ENCODE measurements around the gene DSCAM.
A peak's percentile ranks its signal among the peaks of the same experiment; 100 is the strongest.

DSCAM gene

GRCh38 chr21:40471103-40471502 lies 375.9 kb downstream of the DSCAM start:
- no peaks in the 10 kb centered on the region for H3K9me3 ChIP-seq (replicated peaks in 1 of 11)
- TF ChIP-seq Cebpa-rat (IDR thresholded peaks at IDR 0.05) = no peak
- H4K20me1 ChIP-seq = no peaks in the 10 kb centered on the region
- H3K9ac ChIP-seq = no peak overlapping the region
- no peak overlapping the region for H3K27ac ChIP-seq
- H3K4me3 ChIP-seq = no peak overlapping the region
- peak overlapping the region in 10 of 11 experiments; percentile 8 to 80 (median 36); a peak in 17 of 22 replicates for H3K4me2 ChIP-seq
- peaks cover 6 to 16% (median 8%) of the 10 kb centered on the region in 10 experiments; a peak in 18 of 20 replicates for H3K4me1 ChIP-seq
- no peaks in the 10 kb centered on the region for H3K27me3 ChIP-seq
- H3K36me3 ChIP-seq = no peaks in the 10 kb centered on the region

GRCh38 chr21:40466893-40467483 lies 380.0 kb downstream of the DSCAM start:
- H3K4me2 ChIP-seq = no peak overlapping the region
- no peak overlapping the region for H3K4me3 ChIP-seq
- H3K27ac ChIP-seq = no peak overlapping the region
- H3K9ac ChIP-seq = no peak overlapping the region
- H3K27me3 ChIP-seq = no peaks in the 10 kb centered on the region
- H4K20me1 ChIP-seq = no peaks in the 10 kb centered on the region
- H3K4me1 ChIP-seq = peaks cover 6 to 16% (median 8%) of the 10 kb centered on the region in 10 experiments; a peak in 18 of 20 replicates
- H3K36me3 ChIP-seq = no peaks in the 10 kb centered on the region
- TF ChIP-seq Cebpa-rat (IDR thresholded peaks at IDR 0.05) = no peak
- H3K9me3 ChIP-seq (replicated peaks in 1 of 11) = no peaks in the 10 kb centered on the region

- Histone ChIP-seq H3K4me1 (peaks cover 0 to 4% (median 0%) of the 10 kb centered on the region in 10 experiments; a peak in 6 of 20 replicates), H3K4me3 (no peak overlapping the region), H4K20me1 (no peaks in the 10 kb centered on the region), H3K27ac (no peak overlapping the region), H3K27me3 (no peaks in the 10 kb centered on the region), H3K9ac (no peak overlapping the region), H3K4me2 (no peak overlapping the region), H3K9me3 (replicated peaks in 1 of 11) (no peaks in the 10 kb centered on the region), H3K36me3 (no peaks in the 10 kb centered on the region)
- no peak for TF ChIP-seq Cebpa-rat (IDR thresholded peaks at IDR 0.05)
Measured at GRCh38 chr21:40465382-40465781, 381.6 kb downstream of the DSCAM start.

- Histone ChIP-seq H3K27me3 (no peaks in the 10 kb centered on the region), H3K27ac (no peak overlapping the region), H3K9me3 (replicated peaks in 1 of 11) (no peaks in the 10 kb centered on the region), H3K4me2 (no peak overlapping the region), H3K4me3 (no peak overlapping the region), H3K36me3 (no peaks in the 10 kb centered on the region), H4K20me1 (no peaks in the 10 kb centered on the region), H3K9ac (no peak overlapping the region), H3K4me1 (no peaks in the 10 kb centered on the region)
- TF ChIP-seq Cebpa-rat (IDR thresholded peaks at IDR 0.05) = no peak
Measured at GRCh38 chr21:40463176-40463575, 383.8 kb downstream of the DSCAM start.

- Histone ChIP-seq H4K20me1 (no peaks in the 10 kb centered on the region), H3K4me3 (no peak overlapping the region), H3K4me1 (no peaks in the 10 kb centered on the region), H3K9me3 (replicated peaks in 1 of 11) (no peaks in the 10 kb centered on the region), H3K9ac (no peak overlapping the region), H3K4me2 (no peak overlapping the region), H3K27me3 (no peaks in the 10 kb centered on the region), H3K27ac (no peak overlapping the region), H3K36me3 (no peaks in the 10 kb centered on the region)
- TF ChIP-seq Cebpa-rat (IDR thresholded peaks at IDR 0.05) = no peak
Measured at GRCh38 chr21:40461008-40461407, 385.9 kb downstream of the DSCAM start.

GRCh38 chr21:40457741-40458140 lies 389.2 kb downstream of the DSCAM start:
- Histone ChIP-seq H3K4me3 (no peak overlapping the region), H3K27me3 (no peaks in the 10 kb centered on the region), H4K20me1 (no peaks in the 10 kb centered on the region), H3K4me2 (no peak overlapping the region), H3K9ac (no peak overlapping the region), H3K9me3 (replicated peaks in 1 of 11) (no peaks in the 10 kb centered on the region), H3K4me1 (no peaks in the 10 kb centered on the region), H3K27ac (no peak overlapping the region), H3K36me3 (no peaks in the 10 kb centered on the region)
- no peak for TF ChIP-seq Cebpa-rat (IDR thresholded peaks at IDR 0.05)

- Histone ChIP-seq H3K27me3 (no peaks in the 10 kb centered on the region), H4K20me1 (no peaks in the 10 kb centered on the region), H3K9ac (no peak overlapping the region)
Measured at GRCh38 chr21:40454057-40454456, 392.9 kb downstream of the DSCAM start.

GRCh38 chr21:40453183-40453582 lies 393.8 kb downstream of the DSCAM start:
- Histone ChIP-seq H3K4me1 (no peaks in the 10 kb centered on the region), H3K9ac (no peak overlapping the region), H3K4me3 (no peak overlapping the region), H3K4me2 (no peak overlapping the region), H3K9me3 (replicated peaks in 1 of 11) (no peaks in the 10 kb centered on the region), H3K27me3 (no peaks in the 10 kb centered on the region), H3K27ac (no peak overlapping the region), H3K36me3 (no peaks in the 10 kb centered on the region), H4K20me1 (no peaks in the 10 kb centered on the region)
- TF ChIP-seq Cebpa-rat (IDR thresholded peaks at IDR 0.05) = no peak

More at GRCh38 chr21:40454057-40454456, 392.9 kb downstream of the DSCAM start:
- no peak for TF ChIP-seq Cebpa-rat (IDR thresholded peaks at IDR 0.05)
- no peak overlapping the region for H3K27ac ChIP-seq
- H3K9me3 ChIP-seq (replicated peaks in 1 of 11) = no peaks in the 10 kb centered on the region
- no peak overlapping the region for H3K4me3 ChIP-seq
- H3K4me2 ChIP-seq = no peak overlapping the region
- no peaks in the 10 kb centered on the region for H3K4me1 ChIP-seq
- no peaks in the 10 kb centered on the region for H3K36me3 ChIP-seq

- no peak for TF ChIP-seq Cebpa-rat (IDR thresholded peaks at IDR 0.05)
- H4K20me1 ChIP-seq = no peaks in the 10 kb centered on the region
- H3K4me2 ChIP-seq = no peak overlapping the region
- H3K4me3 ChIP-seq = no peak overlapping the region
- H3K4me1 ChIP-seq = no peaks in the 10 kb centered on the region
- H3K27me3 ChIP-seq = no peaks in the 10 kb centered on the region
- H3K36me3 ChIP-seq = no peaks in the 10 kb centered on the region
- H3K9me3 ChIP-seq (replicated peaks in 1 of 11) = no peaks in the 10 kb centered on the region
- H3K9ac ChIP-seq = no peak overlapping the region
- no peak overlapping the region for H3K27ac ChIP-seq
Measured at GRCh38 chr21:40452548-40452947, 394.4 kb downstream of the DSCAM start.

- Histone ChIP-seq H3K9ac (no peak overlapping the region), H3K4me1 (no peaks in the 10 kb centered on the region), H3K27ac (no peak overlapping the region), H4K20me1 (no peaks in the 10 kb centered on the region), H3K4me2 (no peak overlapping the region), H3K9me3 (replicated peaks in 1 of 11) (peaks cover 0 to 7% (median 0%) of the 10 kb centered on the region in 11 experiments; a peak in 2 of 22 replicates), H3K27me3 (no peaks in the 10 kb centered on the region), H3K4me3 (no peak overlapping the region), H3K36me3 (no peaks in the 10 kb centered on the region)
- TF ChIP-seq Cebpa-rat (IDR thresholded peaks at IDR 0.05) = no peak
Measured at GRCh38 chr21:40447016-40447415, 399.9 kb downstream of the DSCAM start.

All from BLaER1 treated with 17β-estradiol and CSF1 and Interleukin-3, amounts not matched to agents 10 nM and 100 nM (cell line).